Keratinocyte (primary cell): ENCODE measurements around the gene HERC3.

Source experiments
- EZH2 ChIP-seq: IDR thresholded peaks from one replicate; pipeline ENCODE4 v1.6.1; 2012; ENCODE audit warnings: inconsistent platforms, mild to moderate bottlenecking, low read length, moderate library complexity
- TF ChIP-seq, protein P1 (sequence below), 3 experiments: IDR thresholded peaks in 1 of 3; conservative IDR thresholded peaks in 1 of 3; optimal IDR thresholded peaks in 1 of 3; 2 replicates in 2 of 3; 3 replicates in 1 of 3; pipeline versions ENCODE3 to v1.5.1; 2011; ENCODE audit warnings: low read length in 3 of 3, mild to moderate bottlenecking in 3 of 3, moderate library complexity in 2 of 3, control low read depth in 1 of 3, inconsistent platforms in 1 of 3; ENCODE audit not compliant: insufficient read depth in 2 of 3; ENCODE audit errors: extremely low read depth in 1 of 3

DNA sequence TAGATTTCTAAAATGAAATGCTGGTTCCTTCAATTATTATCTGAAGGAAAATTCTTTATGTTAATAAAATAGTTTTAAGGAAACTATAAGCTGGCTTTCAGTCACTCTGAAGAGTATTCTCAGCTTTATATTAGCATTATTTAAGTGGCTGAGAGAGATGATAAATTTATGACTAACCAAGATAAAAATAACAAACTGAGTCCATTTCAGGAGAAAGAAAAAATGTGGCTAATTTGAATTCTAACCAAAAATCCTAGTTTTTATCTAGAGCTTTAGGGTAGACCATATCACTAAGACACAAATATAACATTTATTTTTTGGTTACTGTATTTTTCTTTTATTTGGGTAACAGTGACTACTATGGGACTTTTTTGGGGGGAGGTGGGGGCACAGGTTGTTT, 164.8 kb downstream of the HERC3 start:
- no peak for TF ChIP-seq EZH2
- TF ChIP-seq, protein P1, sequence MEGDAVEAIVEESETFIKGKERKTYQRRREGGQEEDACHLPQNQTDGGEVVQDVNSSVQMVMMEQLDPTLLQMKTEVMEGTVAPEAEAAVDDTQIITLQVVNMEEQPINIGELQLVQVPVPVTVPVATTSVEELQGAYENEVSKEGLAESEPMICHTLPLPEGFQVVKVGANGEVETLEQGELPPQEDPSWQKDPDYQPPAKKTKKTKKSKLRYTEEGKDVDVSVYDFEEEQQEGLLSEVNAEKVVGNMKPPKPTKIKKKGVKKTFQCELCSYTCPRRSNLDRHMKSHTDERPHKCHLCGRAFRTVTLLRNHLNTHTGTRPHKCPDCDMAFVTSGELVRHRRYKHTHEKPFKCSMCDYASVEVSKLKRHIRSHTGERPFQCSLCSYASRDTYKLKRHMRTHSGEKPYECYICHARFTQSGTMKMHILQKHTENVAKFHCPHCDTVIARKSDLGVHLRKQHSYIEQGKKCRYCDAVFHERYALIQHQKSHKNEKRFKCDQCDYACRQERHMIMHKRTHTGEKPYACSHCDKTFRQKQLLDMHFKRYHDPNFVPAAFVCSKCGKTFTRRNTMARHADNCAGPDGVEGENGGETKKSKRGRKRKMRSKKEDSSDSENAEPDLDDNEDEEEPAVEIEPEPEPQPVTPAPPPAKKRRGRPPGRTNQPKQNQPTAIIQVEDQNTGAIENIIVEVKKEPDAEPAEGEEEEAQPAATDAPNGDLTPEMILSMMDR (optimal IDR thresholded peaks at IDR 0.05 in 1 of 3, IDR thresholded peaks at IDR 0.05 in 1 of 3, conservative IDR thresholded peaks at IDR 0.05 in 1 of 3; ENCODE audit: extremely low read depth in 1 of 3, insufficient read depth in 2 of 3, low read length in 3 of 3), result no peak
